Thyroid gland (tissue), 4 donors: ENCODE measurements around the gene FAM20A. TPM values are rescaled to one million over a fixed set of nuclear protein-coding genes. Genes with fewer than 3 reads are reported as not detected.

Source experiments
- DNase-seq, 2 donors: peaks; one replicate each; pipeline ENCODE4 v3.0.0-alpha.2; 2019
- H3K27ac ChIP-seq, 3 donors: fragments of 200-600 bp; sonication (generic); 1 replicate in 2 of 3; 2 replicates in 1 of 3; pipeline ENCODE4 v1.5.1; 2016 to 2019; ENCODE audit warnings: mild to moderate bottlenecking in 1 of 3, moderate library complexity in 1 of 3
- H3K27me3 ChIP-seq: fragments of 200-600 bp; sonication (generic); one replicate; pipeline ENCODE4 v1.5.1; 2019
- H3K36me3 ChIP-seq, 2 donors: fragments of 200-600 bp; sonication (generic); one replicate each; pipeline ENCODE4 v1.5.1; 2016 to 2019
- H3K4me1 ChIP-seq, 2 donors: fragments of 200-600 bp; sonication (generic); one replicate each; pipeline ENCODE4 v1.5.1; 2017 to 2019
- H3K4me3 ChIP-seq, 3 donors: fragments of 200-600 bp; sonication (generic); replicated peaks in 1 of 3; 1 replicate in 2 of 3; 2 replicates in 1 of 3; pipeline ENCODE4 v1.5.1; 2016; ENCODE audit warnings: mild to moderate bottlenecking in 1 of 3
- H3K9me3 ChIP-seq: fragments of 200-600 bp; sonication (generic); one replicate; pipeline ENCODE4 v1.5.1; 2017
- CTCF ChIP-seq, 6 experiments: fragments of 200-600 bp in 3 of 6; fragments of 450-650 bp in 3 of 6; sonication (generic) in 3 of 6; IDR thresholded peaks; one replicate each; pipeline ENCODE4 v1.5.1; 2016 to 2019; ENCODE audit warnings: antibody characterized with exemption in 6 of 6, mild to moderate bottlenecking in 2 of 6, inconsistent platforms in 1 of 6, moderate library complexity in 1 of 6
- POLR2A ChIP-seq, 2 donors: fragments of 450-650 bp; IDR thresholded peaks; one replicate each; pipeline ENCODE4 v1.6.1; 2017; ENCODE audit warnings: antibody characterized with exemption in 2 of 2, mild to moderate bottlenecking in 2 of 2, moderate library complexity in 1 of 2
- WGBS, 2 donors: methylation state at CpG; one replicate each; pipeline ENCODE4 v1.1.5; 2017; 5-methylcytosine and 5-hydroxymethylcytosine counted together
- intact Hi-C: fragments of 100-400 bp; cut with DNase I; formaldehyde crosslinking; loops from one replicate; pipeline ENCODE4 v1.15.1; 2023
- total RNA-seq, 4 donors: library from RNA; depleted of rRNA; stranded (reverse); fragments of >200 nt; gene quantifications; one replicate each; pipeline ENCODE4 v1.2.3, GENCODE V29; 2016

Gene FAM20A
- total RNA-seq, 4 donors from 2014 or later, result 7.6 to 20.8 (median 14.1) TPM

GRCh38 chr17:68592682-68593641 is 8.2 kb downstream of the FAM20A start:
- no peak overlapping the region for H3K4me3 ChIP-seq
- intact Hi-C loops, result loop anchor here (10.0 kb wide), 1 partner anchor 48 kb away; no protein-coding TSS in a partner anchor
- no peaks in the 10 kb centered on the region for H3K27me3 ChIP-seq
- H3K9me3 ChIP-seq, result no peaks in the 10 kb centered on the region
- peak overlapping the region in 2 of 3 donors; percentile 3 to 26 for H3K27ac ChIP-seq
- TF ChIP-seq POLR2A (IDR thresholded peaks at IDR 0.05) (no peak), CTCF (IDR thresholded peaks at IDR 0.05) (no peak)
- 45 to 53% methylated on average over 3 of the region's 3 CpGs for WGBS, 2 donors
- H3K4me1 ChIP-seq, result peaks cover 14 to 44% of the 10 kb centered on the region in 2 donors
- DNase-seq, result no peak
- H3K36me3 ChIP-seq, result no peaks in the 10 kb centered on the region

GRCh38 chr17:68592009-68592408 is 9.2 kb downstream of the FAM20A start:
- Histone ChIP-seq H3K4me1 (peaks cover 20 to 40% of the 10 kb centered on the region in 2 donors), H3K36me3 (no peaks in the 10 kb centered on the region), H3K9me3 (no peaks in the 10 kb centered on the region), H3K4me3 (no peak overlapping the region), H3K27me3 (no peaks in the 10 kb centered on the region), H3K27ac (no peak overlapping the region)
- TF ChIP-seq CTCF (IDR thresholded peaks at IDR 0.05) (no peak), POLR2A (IDR thresholded peaks at IDR 0.05) (no peak)
- 86 to 88% methylated on average over 2 of the region's 2 CpGs for WGBS, 2 donors
- no peak for DNase-seq
- intact Hi-C loops, result loop anchor here (10.0 kb wide), 1 partner anchor 47 kb away; no protein-coding TSS in a partner anchor

GRCh38 chr17:68591583-68591982 is 9.6 kb downstream of the FAM20A start:
- TF ChIP-seq CTCF (IDR thresholded peaks at IDR 0.05), result no peak
- no peak for TF ChIP-seq POLR2A (IDR thresholded peaks at IDR 0.05)
- H3K27ac ChIP-seq, result no peak overlapping the region
- peaks cover 20 to 40% of the 10 kb centered on the region in 2 donors for H3K4me1 ChIP-seq
- no peaks in the 10 kb centered on the region for H3K9me3 ChIP-seq
- WGBS, 2 donors, result 86 to 89% methylated on average over 12 of the region's 12 CpGs
- DNase-seq, result no peak
- intact Hi-C loops, result loop anchor here (10.0 kb wide), 1 partner anchor 47 kb away; no protein-coding TSS in a partner anchor
- no peak overlapping the region for H3K4me3 ChIP-seq
- H3K36me3 ChIP-seq, result no peaks in the 10 kb centered on the region
- no peaks in the 10 kb centered on the region for H3K27me3 ChIP-seq

- Histone ChIP-seq H3K4me1 (peaks cover 24 to 38% of the 10 kb centered on the region in 2 donors), H3K27me3 (no peaks in the 10 kb centered on the region), H3K9me3 (no peaks in the 10 kb centered on the region), H3K27ac (no peak overlapping the region), H3K4me3 (no peak overlapping the region), H3K36me3 (no peaks in the 10 kb centered on the region)
- no peak for TF ChIP-seq CTCF (IDR thresholded peaks at IDR 0.05)
- no peak for TF ChIP-seq POLR2A (IDR thresholded peaks at IDR 0.05)
- intact Hi-C loops, result no loop called here
- DNase-seq, result no peak
- WGBS, 2 donors, result 87 to 92% methylated on average over 3 of the region's 3 CpGs
Observed at GRCh38 chr17:68589086-68589485, 12.1 kb downstream of the FAM20A start.

GRCh38 chr17:68588362-68588761 is 12.8 kb downstream of the FAM20A start:
- Histone ChIP-seq H3K9me3 (no peaks in the 10 kb centered on the region), H3K4me1 (peaks cover 24 to 34% of the 10 kb centered on the region in 2 donors), H3K27me3 (no peaks in the 10 kb centered on the region), H3K27ac (peak overlapping the region in 1 of 3 donors; percentile 27), H3K4me3 (no peak overlapping the region), H3K36me3 (no peaks in the 10 kb centered on the region)
- no peak for DNase-seq
- intact Hi-C loops, result no loop called here
- TF ChIP-seq CTCF (IDR thresholded peaks at IDR 0.05), result no peak
- no peak for TF ChIP-seq POLR2A (IDR thresholded peaks at IDR 0.05)
- 83 to 97% methylated on average over 1 of the region's 1 CpG for WGBS, 2 donors
